GM21825 (cell line): ENCODE data around the gene CCDC63.
"Not testable (repeated sequence)": the region's sequence is repeated elsewhere in the genome, so short reads cannot be mapped to it uniquely, and the experiment has no call there.

Experiments used
- ATAC-seq: cut with Tn5 transposase; IDR thresholded peaks from one replicate; pipeline ENCODE4 v1.9.1; 2021; ENCODE audit warnings: mild to moderate bottlenecking, moderate library complexity; ENCODE audit not compliant: unreplicated experiment

Gene CCDC63

DNA sequence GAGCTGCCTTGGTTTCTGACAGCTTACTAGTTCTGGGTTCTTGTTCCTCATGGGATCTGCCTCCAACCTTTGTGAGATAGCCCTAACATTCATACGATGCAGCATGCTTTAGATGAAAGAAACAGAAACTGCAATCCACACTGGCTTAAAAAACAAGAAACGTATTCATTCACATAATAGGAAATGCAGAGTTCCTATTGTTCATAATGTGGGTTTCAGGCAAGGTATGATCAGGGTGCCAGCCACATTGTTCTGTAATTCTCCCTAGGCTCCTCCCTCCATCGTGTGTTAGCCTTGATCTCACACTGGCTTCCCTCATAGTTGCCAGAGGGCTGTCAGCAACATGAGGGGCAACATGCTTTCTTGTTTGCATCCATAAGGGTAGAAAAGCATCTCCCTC is 2.7 kb upstream of the CCDC63 start:
- no peak for ATAC-seq

GRCh38 chr12:110844551-110845338 is 2.0 kb upstream of the CCDC63 start:
- no peak for ATAC-seq

- no peak for ATAC-seq
Measured at GRCh38 chr12:110845339-110845682, 1.5 kb upstream of the CCDC63 start.

GRCh38 chr12:110848314-110848923 is 1.6 kb downstream of the CCDC63 start:
- no peak for ATAC-seq

DNA sequence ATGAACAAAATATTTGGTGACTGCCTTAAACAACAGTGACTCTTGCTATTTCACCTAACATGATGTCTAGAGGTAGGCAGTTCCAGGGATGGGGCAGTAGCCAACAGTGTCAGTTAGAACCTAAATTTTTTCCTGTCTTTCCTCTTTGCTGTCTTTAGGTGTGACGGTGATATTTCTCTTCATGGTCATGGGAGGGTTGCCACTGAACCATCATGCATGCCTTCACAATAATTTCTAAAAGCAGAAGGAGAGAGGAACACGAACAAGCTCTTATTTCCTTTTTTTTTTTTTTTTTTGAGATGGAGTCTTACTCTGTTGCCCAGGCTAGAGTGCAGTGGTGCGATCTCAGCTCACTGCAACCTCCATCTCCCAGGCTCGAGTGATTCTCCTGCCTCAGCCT is 2.4 kb downstream of the CCDC63 start:
- no peak for ATAC-seq

- ATAC-seq = no peak
Measured at GRCh38 chr12:110849748-110850403, 3.1 kb downstream of the CCDC63 start.

DNA sequence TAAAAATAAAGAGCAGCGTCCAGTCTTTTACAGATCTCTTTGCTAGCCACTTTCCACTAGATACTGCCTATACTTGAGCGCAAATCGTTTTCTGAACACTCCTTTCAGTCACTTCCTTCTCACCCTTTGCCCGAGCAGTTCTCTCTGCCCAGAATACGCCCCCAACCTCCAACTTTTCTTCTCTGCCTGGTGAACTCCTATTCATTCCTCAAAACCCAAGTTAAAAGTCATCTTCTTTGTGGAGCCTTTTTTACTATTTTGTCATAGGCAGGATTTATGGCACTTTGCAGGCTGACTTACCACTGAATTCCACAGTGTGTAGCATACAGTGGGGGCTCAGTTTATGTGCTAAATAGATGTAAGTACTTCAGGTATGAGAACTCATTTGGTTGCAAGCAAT is 4.0 kb downstream of the CCDC63 start:
- no peak for ATAC-seq

- ATAC-seq = no peak
Measured at GRCh38 chr12:110853836-110854235, 7.0 kb downstream of the CCDC63 start.

DNA sequence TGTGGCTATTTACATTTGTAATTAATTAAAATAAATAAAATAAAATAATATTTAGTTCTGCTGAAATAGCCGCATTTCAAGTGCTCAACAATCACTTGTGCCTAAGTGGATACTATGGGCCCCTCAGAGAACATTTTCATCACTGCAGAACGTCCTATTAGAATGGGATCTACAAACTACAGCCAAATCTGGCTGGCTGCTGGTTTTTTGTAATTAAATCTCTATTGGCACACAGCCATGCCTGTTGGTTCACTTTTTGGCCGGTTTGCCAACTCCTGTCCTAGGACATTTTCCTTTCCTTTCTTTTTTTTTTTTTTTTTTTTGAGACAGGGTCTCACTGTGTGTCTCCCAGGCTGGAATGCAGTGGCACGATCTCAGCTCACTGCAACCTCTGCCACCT is 9.8 kb downstream of the CCDC63 start:
- ATAC-seq = no peak

- ATAC-seq = no peak
Measured at GRCh38 chr12:110857528-110857927, 10.7 kb downstream of the CCDC63 start.

- ATAC-seq = not testable (repeated sequence)
Measured at GRCh38 chr12:110857954-110858353, 11.2 kb downstream of the CCDC63 start.

DNA sequence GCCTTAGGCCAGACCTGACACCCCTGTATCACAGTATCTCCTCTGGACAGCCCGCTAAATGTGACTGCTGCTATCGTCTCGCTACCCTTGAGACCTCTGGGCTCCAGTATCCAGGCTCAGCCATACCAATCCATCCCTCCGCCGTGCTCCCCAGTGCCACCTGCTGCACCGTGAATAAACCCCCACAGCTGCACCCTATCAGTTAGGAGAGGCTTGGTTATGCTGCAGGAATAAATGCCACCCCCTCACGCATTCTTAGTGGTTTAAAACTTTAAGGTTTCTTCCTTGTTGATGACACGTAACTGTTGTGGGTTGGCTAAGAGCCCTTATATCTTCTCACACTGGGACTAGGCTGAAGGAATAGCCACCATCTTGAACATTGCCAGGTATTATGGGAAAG is 12.1 kb downstream of the CCDC63 start:
- no peak for ATAC-seq

GRCh38 chr12:110860833-110861296 is 14.1 kb downstream of the CCDC63 start:
- no peak for ATAC-seq

DNA sequence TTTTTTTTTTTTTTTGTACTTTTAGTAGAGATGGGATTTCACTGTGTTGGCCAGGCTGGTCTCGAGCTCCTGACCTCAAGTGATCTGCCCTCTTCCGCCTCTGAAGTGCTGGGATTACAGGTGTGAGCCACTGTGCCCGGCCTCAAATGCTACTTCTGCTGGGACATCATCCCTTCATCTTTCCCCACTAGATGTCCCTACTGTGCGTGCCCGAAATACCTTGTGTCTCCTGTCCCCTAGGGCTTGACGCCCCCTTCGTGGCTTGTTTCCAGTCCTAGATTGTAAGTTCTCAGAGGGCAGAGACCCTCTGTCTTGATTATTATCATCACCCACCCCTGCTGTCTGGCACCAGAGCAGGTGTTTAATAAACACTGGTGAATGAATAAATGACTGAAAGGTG is 14.9 kb downstream of the CCDC63 start:
- ATAC-seq = no peak

GRCh38 chr12:110862329-110862728 is 15.5 kb downstream of the CCDC63 start:
- no peak for ATAC-seq

DNA sequence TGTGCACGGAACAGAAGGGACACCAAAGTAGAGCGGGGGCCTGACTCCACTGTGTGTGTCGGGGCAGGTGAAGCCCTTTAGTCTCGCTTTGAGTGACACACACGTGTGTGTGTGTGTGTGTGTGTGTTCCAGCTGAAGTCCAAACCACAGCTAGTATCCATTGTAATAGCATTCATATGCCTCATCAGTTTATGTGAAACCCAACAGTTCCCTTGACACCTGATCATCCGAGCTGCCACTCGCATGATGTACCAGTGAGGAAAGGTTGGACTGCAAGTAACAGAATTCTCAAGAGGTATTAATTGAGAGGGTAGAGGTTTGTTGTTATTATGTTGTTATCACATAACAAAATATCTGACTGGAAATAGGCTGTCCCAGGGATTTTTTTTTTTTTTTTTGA is 16.4 kb downstream of the CCDC63 start:
- ATAC-seq = no peak

- ATAC-seq = no peak
Measured at GRCh38 chr12:110865521-110865920, 18.7 kb downstream of the CCDC63 start.

DNA sequence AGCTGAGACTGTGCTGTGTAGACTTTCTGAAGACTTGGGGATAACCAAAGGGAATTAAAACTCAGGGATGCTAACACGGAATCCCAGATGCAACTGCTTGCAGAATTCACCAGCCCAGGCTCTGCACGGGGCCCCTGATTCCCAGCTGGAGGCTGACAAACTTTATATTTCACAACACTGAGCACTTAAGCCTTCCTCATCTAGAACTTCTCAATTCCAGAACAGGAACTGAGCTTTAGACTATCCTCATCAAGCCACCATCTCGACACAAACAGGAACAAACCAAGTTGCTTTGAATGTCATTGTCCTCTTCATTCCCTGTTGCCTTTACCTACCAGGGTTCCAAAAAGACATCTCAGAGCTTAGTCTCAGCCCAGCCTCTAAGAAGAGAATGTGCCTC is 22.2 kb downstream of the CCDC63 start:
- no peak for ATAC-seq

DNA sequence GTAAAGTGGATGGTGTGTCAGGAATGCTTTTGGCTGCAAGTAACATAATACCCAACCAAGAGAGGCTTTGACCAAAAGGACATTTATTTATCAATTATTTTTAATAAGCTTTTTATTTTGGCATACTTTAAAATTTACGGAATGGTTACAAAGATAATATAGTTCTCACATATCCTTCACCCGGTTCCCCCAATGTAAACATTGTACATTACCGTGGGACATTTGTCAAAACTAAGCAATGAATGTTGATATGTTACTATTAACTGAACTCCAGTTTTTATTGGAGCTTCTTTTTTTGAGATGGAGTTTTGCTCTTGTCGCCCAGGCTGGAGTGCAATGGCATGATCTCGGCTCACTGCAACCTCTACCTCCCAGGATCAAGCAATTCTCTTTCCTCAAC is 23.0 kb downstream of the CCDC63 start:
- ATAC-seq = no peak

DNA sequence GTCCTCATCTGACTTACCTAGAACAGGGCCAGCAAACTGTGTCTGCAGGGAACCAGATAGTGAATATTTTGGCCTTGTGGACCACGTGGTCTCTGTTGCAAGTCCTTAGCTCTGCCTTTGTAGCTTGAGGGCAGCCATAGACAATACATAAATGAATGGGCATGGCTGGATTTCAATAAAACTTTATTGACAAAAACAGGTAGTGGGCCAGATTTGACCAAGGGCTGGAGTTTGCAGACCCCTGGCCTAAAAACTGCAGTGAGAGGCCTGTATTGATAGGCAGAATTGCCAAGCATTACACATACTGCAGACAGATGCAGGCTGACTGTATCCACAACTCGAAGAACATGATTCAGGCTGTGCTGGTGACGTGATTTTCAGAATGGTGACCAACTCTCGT is 25.3 kb downstream of the CCDC63 start:
- no peak for ATAC-seq

- no peak for ATAC-seq
Measured at GRCh38 chr12:110874351-110874750, 27.6 kb downstream of the CCDC63 start.

DNA sequence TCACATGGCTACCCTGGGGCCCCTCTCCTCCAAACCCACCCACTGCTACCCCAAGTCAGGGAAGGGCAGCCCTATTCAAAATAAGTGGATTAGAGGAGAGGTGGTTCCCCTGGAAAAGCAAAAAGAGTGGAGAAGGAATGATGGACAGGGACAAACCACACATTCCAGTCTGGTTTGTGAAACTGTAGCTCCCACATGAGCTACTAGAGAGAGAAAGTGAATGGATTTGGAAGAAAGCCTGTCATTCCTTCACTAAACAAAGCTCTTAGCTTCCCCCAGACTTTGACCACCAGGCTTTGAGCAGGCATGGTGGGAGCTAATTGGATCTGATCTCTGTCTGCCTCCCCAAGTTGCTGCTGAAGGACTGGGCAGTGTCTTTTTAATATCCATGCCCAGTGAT is 28.0 kb downstream of the CCDC63 start:
- ATAC-seq = no peak
